Measurements from ENCODE around the gene IPO9.

IPO9 gene

DNA sequence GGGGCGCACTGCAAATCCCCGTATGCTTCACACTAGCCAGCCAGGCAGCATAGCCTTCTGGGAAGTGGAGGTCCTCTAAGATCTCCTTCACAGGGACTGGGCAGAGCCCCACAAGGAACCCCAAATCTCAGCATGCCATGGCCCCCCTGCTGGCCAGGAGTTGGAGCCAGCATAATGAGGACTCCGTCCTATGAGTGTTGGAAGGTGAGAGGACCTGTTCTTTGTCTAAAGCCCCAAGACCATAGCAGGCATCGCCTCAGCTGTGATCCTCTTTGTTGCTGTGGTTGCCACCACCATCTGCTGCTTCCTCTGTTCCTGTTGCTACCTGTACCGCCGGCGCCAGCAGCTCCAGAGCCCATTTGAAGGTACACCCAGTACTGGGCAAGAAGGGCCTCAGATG is 61.3 kb downstream of the IPO9 start:
- Histone ChIP-seq H3K4me3 (ENCODE audit: insufficient read depth in 1 of 2, low read depth in 1 of 2, low read length in 2 of 2) (no peak overlapping the region), H3K36me3 (ENCODE audit: control insufficient read depth in 1 of 2, insufficient read depth in 2 of 2, low read depth in 1 of 2, low read length in 2 of 2) (peaks cover 15 to 19% of the 10 kb centered on the region in 2 experiments), H2BK120ac (ENCODE audit: low read depth, low read length) (no peak overlapping the region), H2BK12ac (ENCODE audit: low read length in 2 of 2) (no peak overlapping the region), H3K14ac (ENCODE audit: low read length in 2 of 2) (no peak overlapping the region), H3K4ac (ENCODE audit: low read depth in 1 of 2, low read length in 2 of 2) (no peak overlapping the region), H3K27ac (ENCODE audit: low read length, poor library complexity, severe bottlenecking) (no peak overlapping the region), H4K91ac (ENCODE audit: low read length) (no peak overlapping the region), H3K18ac (ENCODE audit: low read depth in 1 of 2, low read length in 2 of 2) (no peak overlapping the region), H4K8ac (ENCODE audit: low read length) (no peak overlapping the region), H3K27me3 (ENCODE audit: control insufficient read depth in 1 of 2, insufficient read depth in 1 of 2, low read length in 2 of 2) (no peaks in the 10 kb centered on the region), H3K9me3 (ENCODE audit: control insufficient read depth, low read length) (no peaks in the 10 kb centered on the region), H3K23ac (ENCODE audit: low read length in 2 of 2) (peak overlapping the region in 1 of 2 experiments; percentile 27), H2BK5ac (ENCODE audit: low read depth, low read length, poor library complexity, severe bottlenecking) (no peak overlapping the region), H2BK15ac (ENCODE audit: low read depth, poor library complexity, severe bottlenecking) (no peak overlapping the region), H3K4me1 (ENCODE audit: control insufficient read depth, insufficient read depth, low read depth, low read length) (peaks cover 21% of the 10 kb centered on the region), H3K9ac (ENCODE audit: low read length) (no peak overlapping the region), H2AFZ (ENCODE audit: low read depth, low read length) (no peak overlapping the region), H2AK5ac (ENCODE audit: low read length, severe bottlenecking) (no peak overlapping the region), H3K79me1 (replicated peaks; ENCODE audit: low read length, poor library complexity, severe bottlenecking) (peaks cover 7% of the 10 kb centered on the region), H3K4me2 (ENCODE audit: low read length, poor library complexity, severe bottlenecking) (no peak overlapping the region)
- DNase-seq, result no peak
- 89% methylated on average over 7 of the region's 7 CpGs for WGBS

DNA sequence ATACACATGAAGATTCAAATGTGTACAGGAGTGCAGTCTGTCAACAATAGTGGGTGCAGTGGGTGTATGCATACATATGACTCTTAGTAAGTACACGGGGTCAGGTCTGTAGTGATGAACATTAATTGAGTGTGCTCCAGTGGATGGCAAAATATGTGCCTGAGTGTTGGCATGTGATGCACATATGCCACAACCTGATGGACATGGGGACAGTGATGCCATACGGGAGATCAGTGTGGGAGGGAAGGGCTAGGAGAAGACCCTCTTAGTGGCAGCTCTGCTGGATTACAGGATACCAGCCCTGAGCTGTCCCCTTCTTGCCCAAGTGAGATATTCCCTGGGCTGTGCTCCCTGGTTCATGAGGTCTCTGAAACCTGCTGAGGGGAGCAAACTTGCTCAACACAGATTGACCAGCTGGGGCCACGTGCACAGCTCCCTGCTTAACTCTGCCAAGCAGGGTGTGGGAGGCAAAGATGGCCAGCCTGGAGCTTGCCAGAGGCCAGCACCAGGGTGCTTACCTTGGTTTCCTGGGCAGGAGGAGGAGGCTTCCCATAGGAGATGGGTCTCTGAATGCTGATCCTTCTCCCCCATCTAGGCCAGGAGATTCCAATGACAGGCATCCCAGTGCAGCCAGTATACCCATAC is 62.0 kb downstream of the IPO9 start:
- Histone ChIP-seq H3K36me3 (ENCODE audit: control insufficient read depth in 1 of 2, insufficient read depth in 2 of 2, low read depth in 1 of 2, low read length in 2 of 2) (peaks cover 15 to 19% of the 10 kb centered on the region in 2 experiments), H3K18ac (ENCODE audit: low read depth in 1 of 2, low read length in 2 of 2) (no peak overlapping the region), H2AK5ac (ENCODE audit: low read length, severe bottlenecking) (no peak overlapping the region), H4K91ac (ENCODE audit: low read length) (no peak overlapping the region), H3K27ac (ENCODE audit: low read length, poor library complexity, severe bottlenecking) (no peak overlapping the region), H2BK15ac (ENCODE audit: low read depth, poor library complexity, severe bottlenecking) (no peak overlapping the region), H3K14ac (ENCODE audit: low read length in 2 of 2) (no peak overlapping the region), H2BK5ac (ENCODE audit: low read depth, low read length, poor library complexity, severe bottlenecking) (no peak overlapping the region), H2AFZ (ENCODE audit: low read depth, low read length) (no peak overlapping the region), H3K9ac (ENCODE audit: low read length) (no peak overlapping the region), H2BK120ac (ENCODE audit: low read depth, low read length) (no peak overlapping the region), H3K4me2 (ENCODE audit: low read length, poor library complexity, severe bottlenecking) (no peak overlapping the region), H2BK12ac (ENCODE audit: low read length in 2 of 2) (no peak overlapping the region), H4K8ac (ENCODE audit: low read length) (no peak overlapping the region), H3K9me3 (ENCODE audit: control insufficient read depth, low read length) (no peaks in the 10 kb centered on the region), H3K79me1 (replicated peaks; ENCODE audit: low read length, poor library complexity, severe bottlenecking) (peaks cover 7% of the 10 kb centered on the region), H3K27me3 (ENCODE audit: control insufficient read depth in 1 of 2, insufficient read depth in 1 of 2, low read length in 2 of 2) (no peaks in the 10 kb centered on the region), H3K4ac (ENCODE audit: low read depth in 1 of 2, low read length in 2 of 2) (no peak overlapping the region), H3K4me3 (ENCODE audit: insufficient read depth in 1 of 2, low read depth in 1 of 2, low read length in 2 of 2) (no peak overlapping the region), H3K4me1 (ENCODE audit: control insufficient read depth, insufficient read depth, low read depth, low read length) (peaks cover 17% of the 10 kb centered on the region), H3K23ac (ENCODE audit: low read length in 2 of 2) (no peak overlapping the region)
- WGBS, result 92% methylated on average over 3 of the region's 3 CpGs
- no peak for DNase-seq

DNA sequence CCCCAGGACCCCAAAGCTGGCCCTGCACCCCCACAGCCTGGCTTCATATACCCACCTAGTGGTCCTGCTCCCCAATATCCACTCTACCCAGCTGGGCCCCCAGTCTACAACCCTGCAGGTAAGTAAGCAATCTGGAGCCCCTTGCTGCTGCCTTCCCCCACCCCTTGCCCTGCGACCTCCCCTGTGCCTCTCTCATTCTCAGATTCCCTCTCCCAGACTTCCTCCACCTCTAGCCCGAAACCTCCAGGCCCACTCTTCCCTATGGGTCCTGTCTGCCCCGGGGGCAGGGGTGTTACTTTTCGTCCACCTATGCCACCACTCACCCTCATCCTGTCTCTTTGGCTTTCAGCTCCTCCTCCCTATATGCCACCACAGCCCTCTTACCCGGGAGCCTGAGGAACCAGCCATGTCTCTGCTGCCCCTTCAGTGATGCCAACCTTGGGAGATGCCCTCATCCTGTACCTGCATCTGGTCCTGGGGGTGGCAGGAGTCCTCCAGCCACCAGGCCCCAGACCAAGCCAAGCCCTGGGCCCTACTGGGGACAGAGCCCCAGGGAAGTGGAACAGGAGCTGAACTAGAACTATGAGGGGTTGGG is 62.6 kb downstream of the IPO9 start:
- H3K27me3 ChIP-seq (ENCODE audit: control insufficient read depth in 1 of 2, insufficient read depth in 1 of 2, low read length in 2 of 2), result no peaks in the 10 kb centered on the region
- no peak overlapping the region for H2BK15ac ChIP-seq (ENCODE audit: low read depth, poor library complexity, severe bottlenecking)
- H3K79me1 ChIP-seq (replicated peaks; ENCODE audit: low read length, poor library complexity, severe bottlenecking), result peaks cover 7% of the 10 kb centered on the region
- H2AK5ac ChIP-seq (ENCODE audit: low read length, severe bottlenecking), result no peak overlapping the region
- H4K8ac ChIP-seq (ENCODE audit: low read length), result no peak overlapping the region
- H3K4me3 ChIP-seq (ENCODE audit: insufficient read depth in 1 of 2, low read depth in 1 of 2, low read length in 2 of 2), result no peak overlapping the region
- peaks cover 17% of the 10 kb centered on the region for H3K4me1 ChIP-seq (ENCODE audit: control insufficient read depth, insufficient read depth, low read depth, low read length)
- no peak overlapping the region for H3K27ac ChIP-seq (ENCODE audit: low read length, poor library complexity, severe bottlenecking)
- H3K9me3 ChIP-seq (ENCODE audit: control insufficient read depth, low read length), result no peaks in the 10 kb centered on the region
- H3K9ac ChIP-seq (ENCODE audit: low read length), result no peak overlapping the region
- no peak overlapping the region for H2BK12ac ChIP-seq (ENCODE audit: low read length in 2 of 2)
- H3K18ac ChIP-seq (ENCODE audit: low read depth in 1 of 2, low read length in 2 of 2), result no peak overlapping the region
- DNase-seq, result no peak
- H3K36me3 ChIP-seq (ENCODE audit: control insufficient read depth in 1 of 2, insufficient read depth in 2 of 2, low read depth in 1 of 2, low read length in 2 of 2), result peaks cover 15 to 19% of the 10 kb centered on the region in 2 experiments
- 94% methylated on average over 5 of the region's 5 CpGs for WGBS
- H2BK5ac ChIP-seq (ENCODE audit: low read depth, low read length, poor library complexity, severe bottlenecking), result no peak overlapping the region
- no peak overlapping the region for H3K4ac ChIP-seq (ENCODE audit: low read depth in 1 of 2, low read length in 2 of 2)
- H3K14ac ChIP-seq (ENCODE audit: low read length in 2 of 2), result no peak overlapping the region
- no peak overlapping the region for H3K4me2 ChIP-seq (ENCODE audit: low read length, poor library complexity, severe bottlenecking)
- H4K91ac ChIP-seq (ENCODE audit: low read length), result no peak overlapping the region
- H2BK120ac ChIP-seq (ENCODE audit: low read depth, low read length), result no peak overlapping the region
- H3K23ac ChIP-seq (ENCODE audit: low read length in 2 of 2), result no peak overlapping the region
- H2AFZ ChIP-seq (ENCODE audit: low read depth, low read length), result no peak overlapping the region

DNA sequence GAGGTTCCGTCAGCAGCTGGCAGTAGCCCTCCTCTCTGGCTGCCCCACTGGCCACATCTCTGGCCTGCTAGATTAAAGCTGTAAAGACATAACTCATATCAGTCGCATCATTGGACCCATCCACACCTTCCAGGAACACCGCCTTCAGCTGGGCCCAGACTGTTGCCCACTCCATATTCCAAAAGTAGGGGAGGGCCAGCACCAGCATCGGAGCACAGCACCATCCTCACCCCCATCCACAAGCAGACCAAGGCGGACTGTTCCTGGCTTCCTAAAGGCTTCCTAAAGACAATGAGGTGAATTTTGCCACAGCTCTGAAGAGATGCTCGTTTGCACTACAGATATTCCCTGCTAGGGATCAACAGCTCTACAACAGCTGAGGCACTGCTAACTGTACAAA is 63.3 kb downstream of the IPO9 start:
- no peak overlapping the region for H4K91ac ChIP-seq (ENCODE audit: low read length)
- H2AK5ac ChIP-seq (ENCODE audit: low read length, severe bottlenecking), result no peak overlapping the region
- no peak overlapping the region for H2AFZ ChIP-seq (ENCODE audit: low read depth, low read length)
- H3K18ac ChIP-seq (ENCODE audit: low read depth in 1 of 2, low read length in 2 of 2), result no peak overlapping the region
- DNase-seq, result no peak
- H3K4me2 ChIP-seq (ENCODE audit: low read length, poor library complexity, severe bottlenecking), result no peak overlapping the region
- H3K4me1 ChIP-seq (ENCODE audit: control insufficient read depth, insufficient read depth, low read depth, low read length), result peaks cover 24% of the 10 kb centered on the region
- H3K27ac ChIP-seq (ENCODE audit: low read length, poor library complexity, severe bottlenecking), result no peak overlapping the region
- H3K4ac ChIP-seq (ENCODE audit: low read depth in 1 of 2, low read length in 2 of 2), result no peak overlapping the region
- peaks cover 7% of the 10 kb centered on the region for H3K79me1 ChIP-seq (replicated peaks; ENCODE audit: low read length, poor library complexity, severe bottlenecking)
- H2BK12ac ChIP-seq (ENCODE audit: low read length in 2 of 2), result no peak overlapping the region
- no peak overlapping the region for H2BK120ac ChIP-seq (ENCODE audit: low read depth, low read length)
- no peaks in the 10 kb centered on the region for H3K27me3 ChIP-seq (ENCODE audit: control insufficient read depth in 1 of 2, insufficient read depth in 1 of 2, low read length in 2 of 2)
- no peak overlapping the region for H2BK5ac ChIP-seq (ENCODE audit: low read depth, low read length, poor library complexity, severe bottlenecking)
- H3K23ac ChIP-seq (ENCODE audit: low read length in 2 of 2), result no peak overlapping the region
- WGBS, result 94% methylated on average over 5 of the region's 6 CpGs
- no peak overlapping the region for H2BK15ac ChIP-seq (ENCODE audit: low read depth, poor library complexity, severe bottlenecking)
- peaks cover 15 to 19% of the 10 kb centered on the region in 2 experiments for H3K36me3 ChIP-seq (ENCODE audit: control insufficient read depth in 1 of 2, insufficient read depth in 2 of 2, low read depth in 1 of 2, low read length in 2 of 2)
- H3K4me3 ChIP-seq (ENCODE audit: insufficient read depth in 1 of 2, low read depth in 1 of 2, low read length in 2 of 2), result no peak overlapping the region
- H4K8ac ChIP-seq (ENCODE audit: low read length), result no peak overlapping the region
- no peaks in the 10 kb centered on the region for H3K9me3 ChIP-seq (ENCODE audit: control insufficient read depth, low read length)
- H3K14ac ChIP-seq (ENCODE audit: low read length in 2 of 2), result no peak overlapping the region
- H3K9ac ChIP-seq (ENCODE audit: low read length), result no peak overlapping the region
